NOMO-1 treated with dmso at 0.1 percent for 144 hours (cell line): Measurements from ENCODE around the gene NHSL1.

Experiments
- DNase-seq: peaks from one replicate; lab custom pipeline; 2025; ENCODE audit not compliant: unreplicated experiment; lab: John Stamatoyannopoulos, UW

NHSL1 gene

GRCh38 chr6:138499303-138500018 lies at the start of gene NHSL1:
NHSL1 (minus strand) TSS chr6:138499494; CDS start chr6:138499290, 204 bp downstream.
- DNase-seq: peak; percentile 31

- no peak for DNase-seq
Measured at GRCh38 chr6:138546733-138547185, 47.5 kb upstream of the NHSL1 start.

- DNase-seq: no peak
Measured at GRCh38 chr6:138545621-138545980, 46.3 kb upstream of the NHSL1 start.

GRCh38 chr6:138544501-138544900 lies 45.2 kb upstream of the NHSL1 start:
- no peak for DNase-seq

GRCh38 chr6:138543657-138544056 lies 44.4 kb upstream of the NHSL1 start:
- no peak for DNase-seq

- no peak for DNase-seq
Measured at GRCh38 chr6:138541823-138542481, 42.7 kb upstream of the NHSL1 start.

- DNase-seq: no peak
Measured at GRCh38 chr6:138540468-138540867, 41.2 kb upstream of the NHSL1 start.

GRCh38 chr6:138539876-138540275 lies 40.6 kb upstream of the NHSL1 start:
- no peak for DNase-seq

- no peak for DNase-seq
Measured at GRCh38 chr6:138538390-138539031, 39.2 kb upstream of the NHSL1 start.

- no peak for DNase-seq
Measured at GRCh38 chr6:138537106-138537505, 37.8 kb upstream of the NHSL1 start.

GRCh38 chr6:138535728-138536455 lies 36.6 kb upstream of the NHSL1 start:
- DNase-seq: no peak

GRCh38 chr6:138533667-138534066 lies 34.4 kb upstream of the NHSL1 start:
- DNase-seq: no peak

GRCh38 chr6:138531387-138531786 lies 32.1 kb upstream of the NHSL1 start:
- no peak for DNase-seq

GRCh38 chr6:138529478-138529877 lies 30.2 kb upstream of the NHSL1 start:
- no peak for DNase-seq

- DNase-seq: no peak
Measured at GRCh38 chr6:138528956-138529355, 29.7 kb upstream of the NHSL1 start.

- DNase-seq: no peak
Measured at GRCh38 chr6:138528137-138528536, 28.8 kb upstream of the NHSL1 start.

- DNase-seq: no peak
Measured at GRCh38 chr6:138527411-138528088, 28.3 kb upstream of the NHSL1 start.

- DNase-seq: no peak
Measured at GRCh38 chr6:138526822-138527235, 27.5 kb upstream of the NHSL1 start.

- DNase-seq: no peak
Measured at GRCh38 chr6:138525355-138525754, 26.1 kb upstream of the NHSL1 start.

GRCh38 chr6:138524526-138524925 lies 25.2 kb upstream of the NHSL1 start:
- DNase-seq: no peak
